SHP77 treated with DMSO at 0.1 percent for 48 hours (cell line): ENCODE results near the gene FCRL4.
"Not testable (repeated sequence)": the region's sequence is repeated elsewhere in the genome, so short reads cannot be mapped to it uniquely, and the experiment has no call there.

Experiments
- DNase-seq: peaks from one replicate; lab custom pipeline; 2025; lab: John Stamatoyannopoulos, UW

Gene FCRL4

DNA sequence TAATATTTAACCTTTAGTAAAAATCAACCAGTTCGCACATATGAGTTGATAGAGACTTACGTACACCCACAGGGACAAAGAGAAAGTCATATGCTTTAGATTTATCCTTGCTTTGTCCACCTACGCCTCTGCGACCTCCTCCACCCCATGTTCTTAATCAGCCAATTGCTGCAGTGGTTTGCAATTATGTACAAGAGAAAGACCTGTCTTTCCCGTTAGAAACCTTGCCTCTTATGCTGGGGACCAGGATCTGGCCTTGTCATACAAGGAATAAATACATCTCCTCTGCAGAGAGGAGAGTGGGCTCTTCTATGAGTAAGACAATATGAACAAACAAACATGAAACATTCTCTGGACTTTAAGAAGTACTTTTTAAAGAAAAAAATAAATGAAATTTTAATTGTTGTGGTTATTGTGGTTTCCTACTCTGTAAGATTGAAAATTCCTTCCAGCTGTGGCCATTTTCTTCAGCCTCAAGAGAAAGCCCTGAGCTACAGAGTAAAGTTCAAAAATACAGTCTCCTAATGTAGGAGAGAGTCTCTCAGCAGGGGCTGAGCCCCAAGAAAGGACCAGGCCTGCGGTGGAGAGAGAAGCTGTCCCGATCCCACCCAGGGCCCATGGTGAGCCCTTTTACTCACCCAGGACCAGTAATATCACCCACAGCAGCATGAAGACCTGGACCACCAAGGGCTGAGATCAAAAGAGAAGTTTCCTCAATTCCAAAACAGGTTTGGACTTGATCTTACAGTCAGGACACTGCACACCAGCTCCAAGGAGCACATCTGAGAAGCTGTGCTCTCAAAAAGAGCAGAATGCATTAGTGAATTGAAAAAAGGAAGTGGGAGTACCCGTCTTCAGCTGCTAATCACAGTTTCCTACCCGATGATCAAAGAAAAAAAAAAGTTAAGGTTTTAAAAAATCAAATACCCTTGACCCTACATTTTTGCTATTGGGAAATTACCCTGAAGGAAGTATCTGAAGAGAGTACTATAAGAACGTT is 45.9 kb downstream of the FCRL4 start, which contains the start of gene FCRL5:
TSS of gene FCRL5 (minus strand) at position 822 of the 1,000 bp plus-strand sequence. CDS start at position 669, 153 bp downstream.
- no peak for DNase-seq

DNA sequence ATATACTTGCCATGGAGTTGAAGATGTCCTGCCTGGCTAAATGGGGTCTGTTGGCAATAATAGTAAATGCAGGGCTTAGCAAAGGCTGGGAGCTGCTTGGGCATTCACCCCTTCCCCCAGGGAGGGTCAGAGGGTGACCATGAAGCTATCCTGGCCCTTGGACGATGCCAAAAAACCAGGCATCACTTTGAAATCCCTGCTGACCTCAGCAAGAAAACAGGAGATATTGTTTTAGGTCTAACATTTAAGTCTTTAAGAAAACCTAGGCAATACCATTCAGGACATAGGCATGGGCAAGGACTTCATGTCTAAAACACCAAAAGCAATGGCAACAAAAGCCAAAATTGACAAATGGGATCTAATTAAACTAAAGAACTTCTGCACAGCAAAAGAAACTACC is 49.8 kb downstream of the FCRL4 start:
- DNase-seq, result not testable (repeated sequence)

DNA sequence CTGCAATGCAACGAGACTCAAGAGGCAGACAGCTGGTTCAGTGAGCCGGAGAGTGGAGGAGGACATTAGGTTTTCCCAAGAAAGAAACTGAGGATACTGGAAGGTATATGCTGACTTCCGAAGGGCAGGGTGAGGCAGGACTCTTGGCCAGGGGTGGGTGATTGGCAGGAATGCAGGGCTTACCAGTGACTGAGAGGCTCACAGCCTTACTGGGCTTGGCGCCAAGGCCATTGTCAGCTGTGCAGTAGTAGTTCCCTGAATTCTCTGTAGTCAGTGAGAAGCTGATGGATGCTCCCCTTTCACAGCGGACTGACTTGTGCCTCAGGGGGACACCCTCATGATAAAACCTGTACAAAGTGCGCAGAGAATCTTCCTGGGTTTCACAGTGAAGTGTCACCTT is 55.2 kb downstream of the FCRL4 start:
- DNase-seq, result no peak

DNA sequence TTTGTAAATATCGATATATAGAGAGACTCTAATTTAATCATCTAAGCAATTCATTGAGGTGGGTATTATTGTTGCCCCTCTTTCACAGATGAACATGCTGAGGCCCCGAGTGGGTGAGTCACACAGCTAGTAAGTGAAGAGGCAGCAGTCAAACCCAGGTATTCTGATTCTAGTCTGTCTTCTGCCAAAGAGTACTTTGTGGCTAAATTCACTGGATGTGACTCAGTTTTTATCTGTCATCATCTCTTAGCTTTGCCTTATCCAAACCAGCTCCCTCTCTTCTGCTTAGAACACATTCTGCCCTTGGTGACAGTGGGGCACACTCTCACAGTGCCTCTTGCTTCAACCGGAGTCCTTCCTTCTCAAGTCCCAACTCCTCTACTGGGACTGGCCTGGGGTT is 57.0 kb downstream of the FCRL4 start:
- no peak for DNase-seq

DNA sequence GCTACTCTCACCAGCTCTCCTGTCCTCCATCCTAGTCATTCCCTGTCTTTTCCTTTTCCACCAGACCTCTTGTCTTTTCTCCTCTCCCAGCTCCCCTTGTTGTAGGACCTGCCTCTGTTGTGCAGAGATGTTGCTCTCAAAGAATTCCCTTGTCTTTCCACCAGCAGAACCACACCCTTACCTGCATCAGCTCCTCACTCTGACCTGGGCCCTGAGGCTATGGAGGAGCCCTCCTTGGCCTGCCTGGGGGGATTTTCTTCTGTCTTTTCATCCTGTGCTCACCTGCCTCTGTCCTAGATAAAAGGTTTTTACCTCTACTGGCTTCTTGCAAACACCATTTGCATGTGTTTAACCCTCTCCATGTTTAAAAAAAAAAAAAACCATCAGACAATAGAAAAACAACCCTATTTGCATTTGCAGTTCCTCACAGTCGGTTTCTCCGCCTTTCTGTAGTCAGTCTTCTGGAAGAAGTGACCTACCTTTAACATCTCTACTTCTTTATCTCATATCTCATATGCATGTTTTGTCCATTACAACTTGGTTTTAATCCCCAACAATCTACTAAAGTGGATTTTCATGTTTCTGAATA is 57.6 kb downstream of the FCRL4 start:
- DNase-seq, result no peak

DNA sequence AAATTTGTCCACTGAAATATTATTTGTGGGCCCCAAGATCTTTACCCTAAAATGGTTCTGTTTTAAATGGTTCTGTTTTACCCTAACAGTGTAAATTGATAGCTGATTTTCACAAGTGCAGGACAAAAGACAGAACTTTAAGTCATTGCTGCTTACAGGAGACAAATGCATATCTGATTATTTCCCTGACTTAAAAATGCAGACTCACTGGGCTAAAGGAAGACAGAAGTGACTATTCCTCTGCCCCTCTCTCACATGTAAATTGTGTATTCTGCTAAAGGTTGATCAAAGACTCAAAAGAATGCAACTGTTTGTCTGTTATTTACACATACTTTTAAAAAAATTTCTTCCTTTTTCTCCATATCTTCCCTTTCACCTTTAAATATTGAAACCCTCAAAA is 58.3 kb downstream of the FCRL4 start:
- DNase-seq, result no peak

GRCh38 chr1:157532569-157532968 is 65.3 kb downstream of the FCRL4 start:
- DNase-seq, result no peak

DNA sequence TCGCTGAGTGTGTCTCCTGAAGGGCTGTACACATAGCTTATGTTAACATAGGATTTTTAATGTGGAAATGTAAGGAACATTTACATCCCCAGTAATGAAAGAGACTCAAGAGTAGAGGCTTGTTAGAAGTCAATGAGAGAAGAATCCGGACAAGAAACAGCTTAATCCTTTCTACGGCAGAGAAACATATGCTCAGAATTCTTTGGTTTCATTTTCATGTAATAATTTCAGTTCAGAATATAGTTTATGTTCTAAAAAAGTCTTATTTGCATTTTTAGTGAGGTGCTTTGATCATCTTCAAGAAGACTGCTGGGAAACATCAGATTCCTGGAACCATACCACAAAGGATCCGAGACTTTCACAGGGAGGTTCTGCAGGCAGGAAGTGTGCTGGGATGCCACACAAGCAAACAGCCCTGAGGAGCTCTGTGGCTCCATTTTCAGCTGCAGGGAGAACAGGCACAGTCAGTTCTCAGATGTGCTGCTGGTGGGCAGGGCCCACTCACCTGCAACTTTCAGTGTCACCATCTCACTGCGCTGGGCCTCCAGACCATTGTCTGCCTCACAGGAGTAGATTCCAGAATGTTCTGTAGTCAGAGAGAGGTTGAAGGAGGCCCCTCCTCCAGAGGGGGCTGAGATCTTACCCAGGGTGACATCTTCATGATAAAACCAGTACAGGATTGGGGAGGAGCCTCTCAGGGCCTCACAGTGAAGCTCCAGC is 74.0 kb downstream of the FCRL4 start:
- no peak for DNase-seq
